HG03354 (cell line): Measurements from ENCODE around the gene RAB7A.
A peak's percentile ranks its signal among the peaks of the same experiment; 100 is the strongest.

Experiments
- ATAC-seq: cut with Tn5 transposase; IDR thresholded peaks from one replicate; pipeline ENCODE4 v1.9.1; 2021; ENCODE audit warnings: mild to moderate bottlenecking; ENCODE audit not compliant: unreplicated experiment, poor library complexity, severe bottlenecking

RAB7A gene

DNA sequence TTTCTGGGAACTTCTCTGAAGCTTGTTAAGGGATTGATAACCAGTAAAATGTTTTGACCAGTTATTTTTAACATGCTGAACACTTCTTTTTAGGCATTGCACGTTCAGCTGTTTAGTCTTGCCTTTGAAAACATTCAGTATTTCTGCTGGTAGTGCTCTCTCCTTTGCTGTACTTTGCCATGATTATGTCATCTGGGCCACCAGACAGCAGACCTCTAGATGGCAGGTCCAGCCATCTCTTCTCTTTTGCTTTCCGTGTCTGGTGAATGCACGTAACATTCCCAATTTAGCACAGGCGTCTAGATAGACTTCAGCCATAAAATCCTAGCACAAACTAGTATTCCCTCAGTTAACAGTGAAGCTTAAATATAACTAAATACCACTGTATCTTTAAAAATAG lies 57.8 kb downstream of the RAB7A start:
- ATAC-seq, result no peak

DNA sequence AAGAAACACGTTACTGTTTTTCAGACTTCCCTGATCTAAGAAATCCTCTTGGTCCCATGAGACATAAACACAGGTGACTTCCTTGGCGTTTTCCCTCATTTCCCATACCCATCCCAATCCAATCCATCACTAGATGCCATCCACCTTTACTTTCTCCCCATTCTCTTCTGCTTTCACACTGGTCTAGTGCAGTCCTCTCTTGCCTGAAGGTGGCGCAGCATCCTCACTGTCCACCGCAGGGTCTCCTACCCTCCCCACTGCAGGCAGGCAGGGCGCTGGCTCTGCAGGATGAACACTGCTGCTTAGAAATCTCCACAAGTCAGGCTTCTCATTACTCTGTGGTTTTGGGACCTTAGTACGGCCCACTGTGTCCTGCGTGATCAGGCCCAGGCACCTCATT lies 58.2 kb downstream of the RAB7A start:
- ATAC-seq, result no peak

DNA sequence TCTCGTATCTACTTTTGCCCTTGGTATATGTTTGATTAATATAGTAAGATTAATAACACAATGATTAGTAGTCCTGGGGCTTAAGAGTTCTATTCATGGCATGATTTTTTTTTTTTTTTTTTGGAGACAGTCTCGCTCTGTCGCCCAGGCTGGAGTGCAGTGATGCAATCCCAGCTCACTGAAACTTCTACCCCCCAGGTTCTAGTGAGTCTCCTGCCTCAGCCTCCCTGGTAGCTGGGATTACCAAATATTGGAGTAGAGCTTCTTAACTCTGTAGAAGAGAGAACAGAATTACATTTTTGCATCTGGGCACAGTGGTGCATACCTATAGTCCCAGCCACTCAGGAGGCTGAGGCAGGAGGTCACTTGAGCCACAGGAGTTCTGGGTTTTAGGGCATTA lies 58.9 kb downstream of the RAB7A start:
- ATAC-seq, result no peak

DNA sequence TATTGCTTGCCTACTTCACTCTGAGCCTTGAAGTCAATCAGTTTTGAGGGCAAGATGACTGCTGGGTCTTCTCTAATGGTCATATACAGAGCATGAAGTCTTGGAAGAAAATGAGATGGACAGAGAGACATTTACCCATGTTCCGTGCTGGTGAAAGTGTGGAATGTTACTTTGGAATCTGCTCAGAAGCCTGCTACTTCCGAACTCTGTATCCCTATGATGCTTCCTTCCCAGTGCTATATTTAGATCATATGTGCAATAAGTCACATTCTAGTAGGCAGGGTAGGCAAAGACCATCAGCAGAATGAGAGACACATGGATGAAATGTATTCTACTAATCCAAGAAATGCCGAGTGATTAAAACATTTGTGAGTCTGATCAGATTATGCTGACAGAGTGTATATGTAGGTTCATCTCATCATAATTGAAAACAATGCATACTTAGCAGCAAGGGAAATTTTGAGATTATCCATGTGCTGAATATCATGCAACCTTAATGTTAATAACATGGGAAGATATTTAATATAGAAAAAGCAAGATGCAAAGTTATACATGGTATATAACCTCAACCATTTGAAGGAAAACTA lies 60.5 kb downstream of the RAB7A start:
- no peak for ATAC-seq

DNA sequence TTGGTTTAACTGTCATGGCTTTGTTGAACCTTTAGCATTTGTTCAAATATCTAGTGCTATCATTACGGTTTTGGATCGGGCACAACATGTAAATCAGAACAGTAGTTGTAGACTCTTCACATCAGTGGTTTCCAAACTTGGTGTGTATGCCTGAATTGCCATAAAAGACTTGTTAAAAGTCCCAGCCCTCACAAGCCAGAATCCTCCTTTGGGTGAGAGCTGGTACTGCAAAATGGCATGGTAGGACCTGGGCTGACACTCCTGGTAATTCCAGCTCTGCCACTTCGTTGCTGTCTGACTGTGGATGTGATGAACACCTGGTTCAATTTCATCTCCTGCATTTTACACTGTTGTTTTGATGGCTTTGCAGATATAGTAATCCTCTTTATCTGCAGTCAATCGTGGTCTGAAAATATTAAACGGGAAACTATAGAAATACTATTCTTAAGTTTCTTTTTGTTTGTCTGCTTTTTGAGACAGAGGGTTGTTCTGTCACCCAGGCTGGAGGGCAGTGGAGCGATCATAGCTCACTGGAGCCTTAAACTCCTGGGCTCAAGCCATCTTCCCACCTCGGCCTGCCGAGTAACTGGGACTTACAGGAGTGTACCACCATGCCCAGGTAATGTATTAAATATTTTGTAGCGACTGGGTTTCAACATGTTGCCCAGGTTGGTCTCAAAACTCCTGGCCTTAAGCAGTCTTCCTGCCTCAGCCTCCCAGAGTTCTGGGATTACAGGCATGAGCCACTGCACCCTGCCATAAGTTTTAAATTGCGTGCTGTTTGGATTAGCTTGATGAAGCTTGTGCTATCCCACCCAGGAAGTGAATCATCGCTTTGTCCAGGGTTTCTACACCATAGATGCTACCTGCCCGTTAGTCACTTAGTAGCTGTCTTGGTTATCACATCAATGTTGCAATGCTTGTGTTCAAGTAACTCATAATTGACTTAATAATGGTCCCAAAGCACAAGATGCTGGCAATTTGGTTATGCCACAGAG lies 61.6 kb downstream of the RAB7A start:
- ATAC-seq, result no peak

DNA sequence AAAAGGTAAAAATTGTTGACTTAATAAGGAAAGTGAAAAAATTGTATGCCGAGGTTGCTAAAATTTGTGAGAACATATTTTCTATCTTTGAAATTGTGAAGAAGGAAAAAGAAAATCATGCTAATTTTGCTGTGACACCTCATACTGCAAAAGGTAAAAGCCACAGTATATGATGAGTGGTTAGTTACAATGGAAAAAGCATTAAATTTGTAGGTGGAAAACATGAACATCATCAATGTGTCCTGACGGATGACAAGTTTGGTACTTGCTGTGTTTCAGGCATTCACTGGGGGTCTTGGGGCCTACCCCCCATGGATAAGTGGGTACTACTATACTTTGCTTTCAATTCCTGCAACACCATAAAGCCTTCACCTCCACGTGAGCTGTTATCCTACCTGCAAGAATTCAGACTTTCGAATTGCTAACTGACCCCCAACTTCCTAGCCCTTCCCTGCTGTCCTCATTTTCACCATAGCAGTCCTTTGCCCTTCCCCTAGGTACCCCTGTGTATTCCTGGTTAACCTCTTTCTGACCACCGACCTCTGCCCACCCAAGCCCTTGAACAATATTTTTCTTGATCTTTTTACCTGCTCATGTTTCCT lies 62.4 kb downstream of the RAB7A start:
- ATAC-seq, result no peak

DNA sequence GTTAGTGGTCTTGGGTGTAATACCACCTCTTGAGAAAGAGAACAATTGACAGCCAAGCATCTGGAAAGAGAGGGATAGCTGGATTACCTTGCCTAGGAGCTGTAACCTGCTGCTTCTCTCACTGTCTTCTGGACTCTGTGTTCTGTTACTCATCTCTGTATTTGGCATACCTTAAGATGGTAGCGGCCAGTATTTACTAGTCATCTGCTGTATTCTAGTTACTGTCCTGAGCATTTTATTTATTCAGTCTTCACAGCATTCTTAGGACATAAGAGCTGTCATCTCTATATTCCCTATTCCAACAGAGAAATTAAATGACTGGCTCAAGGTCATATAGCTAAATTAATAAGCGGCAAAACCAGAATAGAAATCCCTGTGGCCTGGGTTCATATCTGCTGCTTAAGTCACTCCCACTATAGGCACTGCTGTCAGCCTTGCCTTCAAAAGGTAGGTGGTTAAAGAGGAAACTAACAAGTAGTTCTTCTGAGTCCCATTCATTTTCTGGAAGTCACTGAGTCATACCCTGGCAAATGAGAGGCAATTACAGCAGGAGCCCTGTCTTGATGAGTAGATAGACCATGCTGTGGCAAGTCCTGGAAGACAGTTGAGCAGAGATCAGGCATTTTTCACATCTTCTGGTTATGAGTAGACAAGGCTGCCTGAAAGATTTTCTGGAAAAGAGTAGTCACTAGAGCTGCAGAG lies 68.2 kb downstream of the RAB7A start:
- ATAC-seq, result no peak

DNA sequence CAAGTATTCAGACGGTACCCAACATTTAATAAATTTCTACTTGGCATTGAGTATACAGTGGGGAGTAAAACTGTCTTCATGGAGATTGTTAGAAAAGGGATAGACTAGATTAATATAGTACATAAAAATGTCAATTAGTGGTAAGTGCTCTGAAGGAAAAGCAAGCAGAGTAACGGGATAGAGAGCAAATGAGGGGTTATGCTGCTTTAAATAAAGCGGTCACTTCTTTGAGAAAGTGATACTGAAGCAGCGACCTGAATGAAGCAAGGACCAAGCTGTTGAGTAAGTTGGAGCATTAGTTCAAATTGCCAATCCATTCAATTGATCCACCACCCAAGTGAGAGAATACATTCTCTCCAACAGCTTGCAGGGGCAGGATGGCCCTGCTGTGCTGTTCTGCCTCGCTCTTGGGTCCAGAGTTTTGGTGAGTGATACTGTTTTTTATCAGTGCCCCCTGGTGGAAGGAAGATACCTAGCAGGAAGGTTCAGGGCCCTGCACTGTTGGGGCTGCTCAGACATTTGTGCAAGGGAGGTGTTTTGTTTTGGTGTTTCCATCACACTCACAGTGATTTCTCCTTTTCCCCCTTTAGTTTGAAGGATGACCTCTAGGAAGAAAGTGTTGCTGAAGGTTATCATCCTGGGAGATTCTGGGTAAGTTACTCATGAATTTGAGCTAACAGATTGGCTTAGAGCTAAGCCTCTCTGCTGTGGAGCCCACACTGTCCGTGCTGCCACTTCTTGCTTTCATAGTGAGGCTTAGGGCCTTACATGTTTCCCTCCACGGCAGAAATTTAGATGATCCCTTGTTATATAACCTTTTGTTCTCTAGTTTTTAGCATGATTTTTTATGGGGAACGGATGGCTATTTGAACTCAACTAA lies 69.0 kb downstream of the RAB7A start:
- peak; percentile 90 for ATAC-seq

DNA sequence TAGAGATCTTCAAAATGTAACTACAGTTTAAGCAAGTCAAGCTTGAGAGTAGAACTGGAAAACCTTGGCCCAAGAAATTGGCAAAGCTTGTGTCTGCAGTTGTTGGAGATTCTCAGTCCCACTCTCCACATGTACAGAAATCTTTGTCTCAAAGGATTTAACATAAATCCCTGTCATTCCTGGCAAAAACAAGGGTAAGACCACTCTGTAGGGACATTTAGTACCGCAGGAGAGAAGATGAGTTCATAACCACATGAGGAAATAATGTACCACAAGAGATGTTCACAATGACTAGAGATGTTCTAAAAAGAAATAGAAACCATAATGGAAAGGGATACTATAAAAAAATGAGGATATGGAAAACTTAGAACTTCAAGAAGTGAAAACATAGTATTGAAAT lies 73.7 kb downstream of the RAB7A start:
- no peak for ATAC-seq

DNA sequence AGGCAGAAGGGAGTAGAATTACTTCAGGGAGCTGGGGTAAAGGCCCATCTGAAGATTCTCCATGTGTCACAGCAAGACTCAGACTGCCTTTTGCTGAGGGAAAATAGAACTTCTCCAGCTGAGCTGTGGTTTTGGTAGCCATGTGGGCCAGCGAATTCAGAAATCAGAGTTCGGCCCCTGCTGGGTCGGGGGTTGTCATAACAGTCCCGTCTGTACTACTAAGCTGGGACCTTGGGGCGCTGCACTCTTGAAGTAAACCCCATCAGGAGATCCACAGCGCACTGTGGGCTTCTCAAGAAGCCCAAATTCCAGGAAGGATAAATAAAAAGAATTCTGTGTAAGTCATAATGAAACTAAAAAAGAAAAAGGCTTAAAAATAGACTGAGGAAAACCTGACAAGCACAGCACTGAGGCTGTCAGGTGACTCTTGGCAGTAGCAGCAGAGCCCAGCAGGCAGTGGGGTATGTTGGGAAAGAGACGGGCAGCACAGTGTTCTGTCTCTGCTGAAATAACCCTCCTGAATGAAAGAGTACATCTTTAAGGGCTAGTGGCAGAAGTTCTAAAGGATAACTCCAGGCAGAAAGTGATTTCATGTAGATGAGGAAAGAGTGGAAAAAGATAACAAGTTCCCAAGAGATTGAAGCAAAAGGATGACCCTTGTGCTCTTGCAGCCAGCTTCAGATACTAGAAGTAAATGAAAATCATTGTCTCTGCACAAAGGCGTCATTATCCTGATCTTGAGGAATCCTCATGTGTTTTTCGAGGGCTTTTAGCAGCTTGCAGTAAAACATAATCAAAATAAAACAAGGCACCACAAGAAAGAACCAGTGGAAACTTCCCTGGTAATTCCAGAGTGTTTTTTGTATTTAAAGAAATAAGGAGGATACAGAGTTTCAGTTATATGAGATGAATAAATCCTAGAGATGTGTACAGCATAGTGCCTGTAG lies 74.5 kb downstream of the RAB7A start:
- ATAC-seq, result no peak

DNA sequence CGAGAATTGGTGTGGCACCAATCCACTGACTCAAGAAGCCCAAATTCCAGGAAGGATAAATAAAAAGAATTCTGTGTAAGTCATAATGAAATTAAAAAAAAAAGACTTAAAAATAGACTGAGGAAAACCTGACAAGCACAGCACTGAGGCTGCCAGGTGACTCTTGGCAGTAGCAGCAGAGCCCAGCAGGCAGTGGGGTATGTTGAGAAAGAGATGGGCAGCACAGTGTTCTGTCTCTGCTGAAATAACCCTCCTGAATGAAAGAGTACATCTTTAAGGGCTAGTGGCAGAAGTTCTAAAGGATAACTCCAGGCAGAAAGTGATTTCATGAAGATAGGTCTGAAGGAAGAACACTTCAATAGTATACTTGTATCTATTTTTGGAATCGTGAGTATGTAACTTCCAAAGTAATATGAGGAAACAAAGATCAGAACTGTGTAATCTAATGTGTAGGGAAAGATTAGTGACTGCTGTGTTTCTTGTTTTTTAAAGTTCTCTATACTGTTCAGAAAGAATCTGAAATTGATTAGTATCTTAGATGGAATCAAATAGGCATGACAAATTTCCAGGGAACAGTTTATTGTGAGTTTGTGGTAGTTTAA lies 75.9 kb downstream of the RAB7A start:
- ATAC-seq, result no peak

DNA sequence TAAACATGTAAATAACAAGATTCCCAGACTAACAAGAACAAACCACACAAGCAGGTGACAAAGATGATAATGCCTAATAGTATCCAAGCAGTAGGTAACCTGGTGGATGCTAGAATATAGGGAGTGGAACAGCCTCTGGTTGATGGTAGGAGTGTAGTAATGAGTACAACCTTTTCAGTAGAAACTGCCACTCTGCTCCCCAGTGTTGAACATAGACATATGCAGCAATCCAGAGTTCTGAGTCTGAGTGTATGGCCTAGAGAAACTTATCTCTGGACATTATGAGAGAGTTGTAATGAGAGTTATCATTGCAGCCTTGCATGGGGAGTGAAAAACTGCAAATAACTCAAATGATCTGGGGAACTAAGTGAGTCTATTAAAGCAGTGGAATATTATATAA lies 77.3 kb downstream of the RAB7A start:
- ATAC-seq, result no peak

DNA sequence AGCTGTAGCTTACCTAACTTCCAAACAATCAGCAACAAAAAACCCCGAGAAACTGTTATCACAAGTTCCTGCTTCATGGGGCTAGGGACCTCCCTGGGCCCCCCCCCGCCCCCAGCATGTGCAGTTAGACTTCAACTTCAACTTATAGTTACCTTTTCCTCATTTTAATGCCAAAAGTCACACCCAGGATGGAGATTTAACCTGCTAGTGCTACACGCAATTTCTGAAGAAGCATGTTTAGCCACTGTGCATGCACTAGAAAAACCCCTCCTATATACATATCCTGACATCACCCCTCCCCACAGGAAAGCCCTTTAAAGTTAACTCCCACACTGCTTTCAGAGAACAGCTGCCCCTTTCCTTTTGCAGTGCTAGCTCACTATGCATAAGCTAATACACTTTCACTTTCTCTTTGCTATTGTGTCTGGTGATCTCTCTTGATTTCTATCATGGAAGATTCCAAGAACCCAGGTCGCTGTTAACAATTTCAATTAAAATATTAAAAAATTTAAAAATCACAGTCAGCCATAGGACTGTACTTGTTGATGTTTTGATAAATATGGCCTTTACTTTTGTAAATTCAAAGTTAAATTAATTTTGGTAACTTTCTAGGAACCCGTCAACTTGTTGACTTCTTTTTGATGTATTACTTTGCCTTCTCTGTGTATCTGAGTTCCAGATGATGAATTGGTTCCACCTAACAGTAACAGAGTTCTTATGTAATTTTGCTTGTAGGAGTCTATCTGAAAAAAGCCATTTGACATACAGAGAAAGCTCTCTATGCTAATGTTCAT lies 78.2 kb downstream of the RAB7A start:
- peak; percentile 88 for ATAC-seq

DNA sequence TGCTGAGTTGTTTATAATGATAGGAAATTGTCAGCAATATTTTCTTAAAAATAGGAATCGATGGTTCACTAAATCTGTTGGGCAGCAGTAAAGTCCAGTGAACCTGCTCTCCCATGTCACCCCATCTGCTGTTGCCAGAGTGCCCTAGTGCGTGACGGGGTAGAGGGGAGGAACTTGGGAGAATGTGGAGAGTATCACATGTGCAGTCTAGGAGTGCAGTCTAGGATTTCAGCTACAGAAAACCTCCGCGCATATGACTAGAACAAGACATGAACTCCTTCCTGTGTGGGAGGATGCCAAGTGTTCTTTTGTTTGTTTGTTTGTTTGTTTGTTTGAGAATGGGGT lies 78.8 kb downstream of the RAB7A start:
- no peak for ATAC-seq

DNA sequence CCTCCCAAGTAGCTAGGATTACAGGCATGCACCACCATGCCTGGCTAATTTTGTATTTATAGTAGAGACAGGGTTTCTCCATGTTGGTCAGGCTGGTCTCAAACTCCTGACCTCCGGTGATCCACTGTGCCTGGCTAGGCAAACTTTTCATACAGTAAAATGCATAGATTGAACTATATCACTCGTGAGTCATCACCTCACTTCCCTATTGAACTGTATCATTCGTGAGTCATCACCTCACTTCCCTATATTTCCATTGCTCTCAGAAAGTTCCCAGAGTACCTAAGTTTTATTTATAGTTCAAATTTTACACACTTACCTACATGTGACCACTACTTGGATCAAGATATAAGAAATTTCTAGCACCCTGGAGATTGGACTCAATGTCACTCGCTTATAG lies 79.8 kb downstream of the RAB7A start:
- ATAC-seq, result no peak

DNA sequence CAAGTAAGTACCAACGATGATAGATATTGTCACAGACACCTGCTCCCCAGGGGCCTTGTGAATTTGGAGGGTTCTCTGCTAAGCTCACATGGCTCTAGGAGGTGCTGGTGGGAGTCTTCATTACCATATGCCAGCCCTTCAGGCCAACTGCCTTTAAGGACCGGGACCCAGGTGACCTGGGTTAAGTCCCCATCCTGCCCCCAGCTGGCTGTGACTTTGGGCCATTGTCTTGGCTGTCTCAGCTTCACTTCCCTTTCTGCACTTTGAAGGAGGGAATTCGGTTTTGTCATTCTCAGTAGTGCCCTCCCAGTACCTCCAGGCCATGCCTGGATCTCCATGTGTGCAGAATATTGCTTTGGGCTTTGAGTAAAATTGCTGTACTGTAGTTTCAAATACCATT lies 80.6 kb downstream of the RAB7A start:
- ATAC-seq, result no peak

DNA sequence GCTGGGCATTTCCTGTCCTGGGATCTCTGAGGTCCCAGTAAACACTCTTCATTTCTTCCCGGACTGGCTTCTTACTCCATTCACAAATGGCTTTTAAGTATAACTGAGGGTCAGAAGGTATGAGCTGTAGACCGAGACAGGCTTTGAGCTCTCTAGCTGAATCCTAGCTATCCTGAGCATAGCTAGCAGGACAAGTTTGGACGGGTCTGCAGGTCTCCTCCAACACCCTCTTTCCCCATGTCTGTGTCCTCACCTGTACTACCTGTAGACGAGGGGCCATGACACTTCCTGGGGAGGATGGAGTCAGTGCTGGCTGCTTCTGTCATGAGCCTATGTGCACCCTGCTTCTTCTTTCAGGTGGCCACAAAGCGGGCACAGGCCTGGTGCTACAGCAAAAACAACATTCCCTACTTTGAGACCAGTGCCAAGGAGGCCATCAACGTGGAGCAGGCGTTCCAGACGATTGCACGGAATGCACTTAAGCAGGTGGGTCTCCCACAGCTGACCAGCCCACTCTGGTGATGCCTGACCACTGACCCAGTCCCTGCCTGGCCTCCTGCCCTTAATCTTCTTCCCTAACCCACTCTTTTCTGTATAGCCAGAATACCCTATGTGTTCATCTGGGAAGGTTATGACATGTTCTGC lies 81.3 kb downstream of the RAB7A start:
- no peak for ATAC-seq
